Measurements from ENCODE around the gene PSG4.
"Not testable (repeated sequence)": the region's sequence is repeated elsewhere in the genome, so short reads cannot be mapped to it uniquely, and the experiment has no call there.

PSG4 gene

DNA sequence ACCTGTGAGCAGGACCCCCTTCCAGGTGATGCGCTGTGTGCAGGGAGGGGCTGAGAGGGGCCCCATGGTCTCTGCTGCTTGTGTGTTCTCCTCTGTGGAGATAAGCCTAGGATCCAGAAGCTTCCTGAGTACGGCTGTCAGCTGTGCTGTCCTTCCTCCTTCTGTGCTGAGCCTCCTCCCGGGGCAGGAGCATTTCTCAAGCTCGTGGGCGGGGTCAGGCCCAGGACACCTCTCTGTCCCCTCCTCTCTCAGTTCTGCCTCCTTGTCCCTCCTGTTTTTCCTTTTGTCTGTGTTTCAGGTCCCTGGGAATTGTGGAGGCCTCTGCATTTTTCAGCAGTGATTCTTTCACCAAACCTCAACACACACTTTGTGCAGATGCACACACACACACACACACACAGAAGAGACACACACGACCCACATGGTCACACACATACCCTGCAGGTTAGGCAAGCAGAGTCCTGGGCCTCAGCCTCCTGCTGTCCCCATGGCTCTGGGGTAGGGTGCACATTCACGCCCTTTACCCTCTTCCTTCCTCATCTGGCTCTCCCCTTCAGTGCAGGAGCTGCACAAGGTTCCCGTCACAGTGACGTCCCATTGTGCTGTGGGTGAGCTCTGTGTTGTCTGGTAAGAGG is at the start of gene PSG4:
Gene PSG4, minus strand, starts transcription at position 168 of the 635 bp plus-strand sequence. Its CDS starts 102 bp downstream, at position 66.
- DNase-seq (ENCODE audit: low spot score): not testable (repeated sequence)

DNA sequence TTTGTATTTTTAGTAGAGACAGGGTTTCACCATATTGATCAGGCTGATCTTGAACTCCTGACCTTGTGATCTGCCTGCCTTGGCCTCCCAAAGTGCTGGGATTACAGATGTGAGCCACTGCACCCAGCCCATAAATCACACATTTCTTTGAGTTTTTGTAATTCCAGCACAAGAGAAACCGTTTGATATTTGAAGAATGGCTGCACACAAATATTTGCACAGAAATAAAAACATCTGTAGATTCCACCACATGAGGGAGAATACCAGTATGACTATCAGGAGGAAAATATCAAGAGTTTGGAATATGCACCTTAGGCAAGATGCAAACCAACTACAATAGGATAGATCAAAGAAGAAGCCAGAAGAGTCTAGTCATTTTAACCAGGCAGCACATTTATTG is 46.0 kb upstream of the PSG4 start:
- DNase-seq (ENCODE audit: low spot score): not testable (repeated sequence)

DNA sequence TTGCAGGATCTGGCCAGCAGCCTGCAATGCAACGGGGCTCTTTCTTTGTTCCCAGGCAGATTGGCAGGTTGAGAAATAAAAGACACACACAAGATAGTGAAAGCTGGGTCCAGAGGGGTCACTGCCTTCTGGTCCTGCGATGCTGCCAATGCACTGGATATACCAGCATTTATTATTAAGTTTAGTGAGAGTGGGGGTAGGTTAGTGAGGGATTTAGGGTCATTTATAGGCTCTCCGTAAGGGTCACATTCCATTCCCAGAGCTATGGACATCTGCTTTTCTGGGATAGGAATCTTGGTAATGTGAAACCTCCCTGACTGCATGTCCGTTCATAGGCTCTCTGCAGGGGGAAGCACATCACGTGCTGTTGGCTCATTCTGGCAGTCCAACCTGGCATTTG is 44.9 kb upstream of the PSG4 start:
- DNase-seq (ENCODE audit: low spot score): not testable (repeated sequence)

DNA sequence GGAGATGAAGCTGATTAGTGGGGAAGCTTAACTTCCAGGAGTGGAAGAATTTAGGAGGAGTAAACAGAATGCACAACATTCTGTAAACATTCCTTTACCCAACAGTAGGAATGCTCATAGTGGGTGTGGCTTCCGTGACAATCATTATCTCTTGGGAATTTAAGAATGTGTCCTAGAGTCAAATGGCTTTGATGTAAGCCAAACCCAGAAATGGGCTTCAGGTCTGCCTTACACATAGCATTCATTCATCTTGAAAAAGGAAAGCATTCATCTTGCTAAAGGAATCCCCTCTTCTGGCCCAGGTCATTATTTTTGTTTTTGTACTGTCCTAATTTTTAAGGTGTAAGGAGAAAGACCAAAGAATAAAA is 43.2 kb upstream of the PSG4 start:
- not testable (repeated sequence) for DNase-seq (ENCODE audit: low spot score)

DNA sequence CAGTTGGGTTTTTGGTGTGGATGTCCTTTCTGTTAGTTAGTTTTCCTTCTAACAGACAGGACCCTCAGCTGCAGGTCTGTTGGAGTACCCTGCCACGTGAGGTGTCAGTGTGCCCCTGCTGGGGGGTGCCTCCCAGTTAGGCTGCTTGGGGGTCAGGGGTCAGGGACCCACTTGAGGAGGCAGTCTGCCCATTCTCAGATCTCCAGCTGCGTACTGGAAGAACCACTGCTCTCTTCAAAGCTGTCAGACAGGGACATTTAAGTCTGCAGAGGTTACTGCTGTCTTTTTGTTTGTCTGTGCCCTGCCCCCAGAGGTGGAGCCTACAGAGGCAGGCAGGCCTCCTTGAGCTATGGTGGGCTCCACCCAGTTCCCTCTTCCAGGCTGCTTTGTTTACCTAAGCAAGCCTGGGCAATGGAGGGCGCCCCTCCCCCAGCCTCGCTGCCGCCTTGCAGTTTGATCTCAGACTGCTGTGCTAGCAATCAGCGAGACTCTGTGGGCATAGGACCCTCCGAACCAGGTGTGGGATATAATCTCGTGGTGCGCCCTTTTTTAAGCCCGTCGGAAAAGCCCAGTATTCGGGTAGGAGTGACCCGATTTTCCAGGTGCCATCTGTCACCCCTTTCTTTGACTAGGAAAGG is 41.9 kb upstream of the PSG4 start:
- not testable (repeated sequence) for DNase-seq (ENCODE audit: low spot score)

DNA sequence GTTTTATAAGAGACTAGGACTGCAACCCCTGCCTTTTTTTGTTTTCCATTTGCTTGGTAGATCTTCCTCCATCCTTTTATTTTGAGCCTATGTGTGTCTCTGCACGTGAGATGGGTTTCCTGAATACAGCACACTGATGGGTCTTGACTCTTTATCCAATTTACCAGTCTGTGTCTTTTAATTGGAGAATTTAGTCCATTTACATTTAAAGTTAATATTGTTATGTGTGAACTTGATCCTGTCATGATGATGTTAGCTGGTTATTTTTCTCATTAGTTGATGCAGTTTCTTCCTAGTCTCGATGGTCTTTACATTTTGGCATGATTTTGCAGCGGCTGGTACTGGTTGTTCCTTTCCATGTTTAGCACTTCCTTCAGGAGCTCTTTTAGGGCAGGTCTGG is 40.4 kb upstream of the PSG4 start:
- DNase-seq (ENCODE audit: low spot score): not testable (repeated sequence)

DNA sequence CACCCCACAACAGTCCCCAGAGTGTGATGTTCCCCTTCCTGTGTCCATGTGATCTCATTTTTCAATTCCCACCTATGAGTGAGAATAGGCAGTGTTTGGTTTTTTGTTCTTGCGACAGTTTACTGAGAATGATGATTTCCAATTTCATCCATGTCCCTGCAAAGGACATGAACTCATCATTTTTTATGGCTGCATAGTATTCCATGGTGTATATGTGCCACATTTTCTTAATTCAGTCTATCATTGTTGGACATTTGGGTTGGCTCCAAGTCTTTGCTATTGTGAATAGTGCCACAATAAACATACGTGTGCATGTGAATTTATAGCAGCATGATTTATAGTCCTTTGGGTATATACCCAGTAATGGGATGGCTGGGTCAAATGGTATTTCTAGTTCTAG is 36.8 kb upstream of the PSG4 start:
- DNase-seq (ENCODE audit: low spot score): not testable (repeated sequence)

DNA sequence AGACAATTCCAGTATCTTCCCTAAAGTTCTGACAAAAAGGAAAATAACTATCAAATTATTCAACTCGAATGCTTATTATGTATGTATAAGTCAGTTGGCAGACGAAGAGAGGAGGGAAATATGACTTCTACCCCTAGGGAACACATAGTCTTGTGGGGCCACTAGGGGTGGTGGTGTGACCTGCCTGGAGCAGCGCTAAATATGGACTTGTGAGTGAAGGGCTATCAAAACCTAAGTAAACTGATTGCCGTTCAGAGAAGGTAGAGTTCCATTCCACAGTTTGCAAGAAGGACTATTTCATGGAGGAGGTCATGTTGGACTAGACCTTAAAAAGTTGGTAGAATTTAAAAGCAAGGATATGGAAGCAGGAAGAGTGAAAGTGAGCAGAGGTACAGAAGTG is 32.8 kb upstream of the PSG4 start:
- DNase-seq (ENCODE audit: low spot score): not testable (repeated sequence)

DNA sequence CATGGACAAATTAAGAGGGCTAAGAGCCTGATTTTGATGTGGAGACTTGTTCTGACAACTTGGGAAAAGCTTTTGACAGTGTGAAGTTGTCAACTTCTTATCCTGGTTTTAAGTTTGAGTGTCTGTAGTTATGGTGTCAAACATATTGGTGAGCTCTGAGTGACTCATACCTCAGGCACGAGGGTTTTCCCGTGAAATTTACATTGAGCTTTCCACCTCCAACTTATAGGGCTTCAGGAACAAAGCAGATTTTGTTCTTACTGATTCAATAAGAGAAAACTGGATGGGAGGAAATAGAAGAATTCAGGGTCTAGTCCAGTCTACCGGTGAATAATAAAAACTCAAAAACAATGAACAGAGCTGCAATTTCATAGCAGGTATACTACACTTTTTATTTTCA is 30.2 kb upstream of the PSG4 start:
- DNase-seq (ENCODE audit: low spot score): not testable (repeated sequence)

DNA sequence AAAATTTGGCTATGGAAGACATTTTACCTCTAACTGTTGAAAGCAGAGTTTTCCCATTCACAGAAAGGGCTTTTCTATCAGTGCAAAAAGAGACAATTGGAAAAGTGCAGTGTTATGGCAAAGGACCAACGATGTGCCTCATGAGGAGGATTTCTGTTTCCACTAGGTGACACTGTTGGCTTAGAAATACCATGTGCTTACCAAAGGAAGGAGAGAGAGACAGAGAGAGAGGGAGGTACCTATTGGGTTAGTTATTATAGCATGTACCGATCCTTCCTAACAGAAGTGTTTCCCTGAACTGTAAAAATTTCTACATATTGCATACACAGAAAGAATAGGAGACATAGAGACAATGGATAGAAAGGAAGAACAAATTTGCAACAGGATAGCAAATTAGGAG is 23.9 kb upstream of the PSG4 start:
- DNase-seq (ENCODE audit: low spot score): no peak

DNA sequence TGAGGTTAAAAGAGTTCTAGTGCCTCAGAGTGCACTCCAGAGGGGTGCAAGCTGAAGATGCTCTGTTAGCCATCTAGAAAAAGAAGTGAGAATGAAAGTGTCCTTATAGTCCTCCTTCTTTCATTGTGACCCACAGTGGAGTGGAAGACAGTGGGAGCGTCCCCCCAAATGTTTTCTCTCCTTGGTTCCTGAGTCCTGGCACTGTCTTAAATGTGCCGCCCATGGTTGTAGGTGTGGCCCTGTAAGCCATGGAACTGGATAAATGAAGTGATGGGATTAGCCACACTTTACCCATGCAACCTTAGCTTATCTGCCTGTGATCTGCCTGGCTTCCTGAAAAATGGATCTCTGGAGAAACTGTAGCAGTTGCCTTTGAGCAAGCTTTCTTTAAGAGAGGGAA is 23.3 kb upstream of the PSG4 start:
- DNase-seq (ENCODE audit: low spot score): not testable (repeated sequence)

DNA sequence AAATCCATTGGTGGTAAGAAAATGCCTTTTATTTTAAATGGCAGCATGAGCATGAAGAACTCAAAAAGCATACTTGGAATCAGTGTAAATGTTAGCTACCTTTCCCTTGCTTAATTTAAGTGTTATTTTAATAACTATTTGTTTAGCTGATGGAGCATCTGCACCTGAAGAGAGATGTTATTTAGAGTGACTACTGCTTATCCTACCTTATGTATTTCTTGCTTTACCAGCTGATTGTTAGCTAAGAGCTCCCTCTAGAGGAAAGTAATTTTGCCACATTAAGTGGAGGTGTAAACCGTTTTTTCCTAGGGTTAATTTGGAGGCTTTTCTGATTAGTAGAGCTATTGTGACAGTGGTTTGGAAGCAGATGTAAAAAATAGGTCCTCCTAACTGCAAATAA is 21.5 kb upstream of the PSG4 start:
- not testable (repeated sequence) for DNase-seq (ENCODE audit: low spot score)

DNA sequence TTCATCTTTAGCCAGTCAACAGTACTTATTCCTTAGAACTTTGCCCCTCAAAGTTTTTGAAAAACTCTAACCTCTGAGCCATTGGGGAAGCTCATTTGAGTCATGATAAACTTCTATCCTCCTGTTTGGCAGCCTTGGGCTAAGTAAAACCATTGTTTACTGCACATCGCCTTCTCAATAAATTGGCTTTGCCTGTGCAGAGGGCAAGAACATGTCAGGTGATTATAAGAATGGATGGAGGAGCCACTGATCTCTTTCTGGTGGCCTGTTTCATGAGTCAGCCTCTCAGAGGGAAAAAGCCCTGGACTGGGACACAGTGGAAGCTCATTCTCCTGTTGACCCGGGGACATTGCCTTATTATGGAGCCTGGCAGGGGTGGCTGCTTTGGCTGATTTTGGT is 19.4 kb upstream of the PSG4 start:
- no peak for DNase-seq (ENCODE audit: low spot score)

DNA sequence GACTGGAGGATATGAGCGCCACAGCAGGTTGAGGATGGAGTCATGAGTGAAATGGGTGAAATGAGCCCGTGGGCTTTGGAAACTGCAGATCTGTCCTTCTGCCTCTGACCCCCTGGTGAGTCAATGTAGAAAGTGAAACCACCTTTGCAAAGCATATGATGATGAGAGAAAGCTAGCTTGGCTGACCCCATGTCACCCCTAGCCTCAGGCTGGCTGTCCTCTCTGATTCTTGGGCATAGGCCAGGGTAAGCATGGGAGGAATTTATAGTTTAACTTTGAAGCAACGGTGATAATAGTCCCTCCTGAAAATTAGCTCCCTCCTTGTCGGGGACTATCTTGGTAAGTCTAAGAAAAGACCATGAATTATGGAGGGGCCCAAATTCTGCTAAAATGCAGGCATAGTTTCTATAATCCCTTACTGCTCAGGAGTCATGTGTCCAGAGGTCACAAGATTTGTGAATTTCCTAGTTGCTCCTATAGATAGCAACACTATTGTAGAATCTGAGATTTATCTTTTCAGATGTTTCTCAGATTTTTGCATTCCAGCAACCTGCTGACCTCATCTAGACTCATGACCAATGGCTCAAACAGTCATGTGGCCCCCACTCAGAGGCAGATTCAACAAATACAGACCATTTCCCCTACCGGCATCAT is 18.9 kb upstream of the PSG4 start:
- not testable (repeated sequence) for DNase-seq (ENCODE audit: low spot score)

DNA sequence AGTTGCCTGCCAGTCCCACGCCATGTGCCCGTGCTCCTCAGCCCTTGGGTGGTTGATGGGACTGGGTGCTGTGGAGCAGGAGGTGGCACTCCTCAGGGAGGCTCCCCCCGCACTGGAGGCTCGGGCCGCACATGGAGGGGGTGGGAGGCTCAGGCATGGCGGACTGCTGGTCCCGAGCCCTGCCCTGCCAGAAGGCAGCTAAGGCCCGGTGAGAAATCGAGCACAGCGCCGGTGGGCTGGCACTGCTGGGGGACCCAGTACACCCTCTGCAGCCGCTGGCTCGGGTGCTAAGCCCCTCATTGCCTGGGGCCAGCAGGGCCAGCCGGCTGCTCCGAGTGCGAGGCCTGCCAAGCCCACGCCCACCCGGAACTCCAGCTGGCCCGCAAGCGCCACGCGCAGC is 16.5 kb upstream of the PSG4 start:
- DNase-seq (ENCODE audit: low spot score): not testable (repeated sequence)

DNA sequence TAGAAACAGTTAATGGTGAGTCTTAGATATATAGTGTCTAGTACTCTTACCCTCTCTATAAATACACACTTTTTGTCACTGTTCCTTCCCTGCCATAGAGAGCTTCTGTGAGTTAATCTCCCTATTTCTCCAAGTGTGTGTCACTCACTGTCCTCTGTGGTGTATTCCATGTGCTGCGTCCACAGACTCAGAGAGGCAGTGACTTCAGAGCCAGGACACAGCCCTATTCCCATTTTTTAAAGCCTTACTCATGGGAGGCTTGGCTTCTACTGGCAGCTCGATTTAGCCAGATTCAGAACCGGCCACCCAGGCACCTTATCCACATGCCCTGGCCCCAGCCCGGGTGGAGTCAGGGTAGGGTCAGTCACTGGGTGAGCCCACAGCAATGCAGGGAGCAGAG is 13.7 kb upstream of the PSG4 start:
- DNase-seq (ENCODE audit: low spot score): not testable (repeated sequence)

DNA sequence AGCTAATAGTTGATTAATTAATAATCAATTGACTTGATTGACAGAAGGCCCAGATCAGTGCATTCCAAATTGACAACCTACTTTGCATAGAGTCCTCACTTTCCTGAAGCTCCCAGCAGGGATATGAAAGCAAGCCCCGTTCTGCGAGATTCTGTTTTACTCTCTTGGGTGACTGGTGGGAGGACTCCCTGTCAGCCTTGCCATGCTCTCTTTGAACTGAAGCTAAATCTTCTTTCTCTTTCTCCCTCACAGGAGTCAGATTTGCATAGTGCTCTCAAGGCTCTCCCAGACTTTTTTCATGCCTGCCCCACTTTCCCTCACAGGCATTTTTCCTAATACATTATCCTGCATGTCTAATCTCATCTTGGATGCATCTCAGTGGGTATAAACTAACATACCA is 10.4 kb upstream of the PSG4 start:
- not testable (repeated sequence) for DNase-seq (ENCODE audit: low spot score)

DNA sequence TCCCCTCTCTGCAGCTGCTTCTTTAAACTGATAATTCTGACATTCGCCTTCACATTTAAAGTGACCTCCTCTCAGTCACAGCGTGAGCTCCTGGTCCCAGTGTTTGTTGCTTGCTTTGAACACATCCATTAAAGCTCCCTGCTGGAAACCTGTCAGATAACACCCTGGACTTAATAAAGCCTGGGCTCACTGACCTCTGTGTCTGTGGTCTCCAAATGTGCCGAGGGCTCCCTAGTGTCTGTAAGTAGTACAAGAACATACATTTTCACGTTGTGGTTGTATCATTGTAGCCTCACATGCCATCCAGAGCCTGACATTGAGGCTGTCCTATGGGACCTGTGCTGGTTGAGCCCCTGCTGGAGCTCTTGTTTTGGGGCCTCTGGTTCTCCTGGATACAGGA is 2.6 kb upstream of the PSG4 start:
- no peak for DNase-seq (ENCODE audit: low spot score)

DNA sequence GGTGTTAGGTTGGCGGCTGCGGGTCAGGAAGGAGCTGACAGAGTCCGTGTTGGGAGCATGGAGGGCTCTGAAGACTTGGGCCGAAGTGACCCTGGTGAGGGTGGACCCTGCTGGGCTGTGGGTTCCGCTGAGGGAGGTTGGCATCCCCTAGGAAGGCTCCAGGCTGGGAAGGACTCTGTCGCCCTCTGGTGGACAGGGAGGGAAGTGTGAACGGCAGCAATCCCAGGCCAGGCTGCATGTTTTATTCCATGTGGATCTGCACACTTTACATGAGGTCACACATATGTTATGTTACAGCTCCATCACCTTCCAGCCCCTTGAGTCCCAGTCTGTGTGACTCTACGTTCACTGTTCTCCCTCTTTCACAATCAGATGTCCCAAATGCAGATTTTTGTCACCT is 1.7 kb upstream of the PSG4 start:
- not testable (repeated sequence) for DNase-seq (ENCODE audit: low spot score)

DNA sequence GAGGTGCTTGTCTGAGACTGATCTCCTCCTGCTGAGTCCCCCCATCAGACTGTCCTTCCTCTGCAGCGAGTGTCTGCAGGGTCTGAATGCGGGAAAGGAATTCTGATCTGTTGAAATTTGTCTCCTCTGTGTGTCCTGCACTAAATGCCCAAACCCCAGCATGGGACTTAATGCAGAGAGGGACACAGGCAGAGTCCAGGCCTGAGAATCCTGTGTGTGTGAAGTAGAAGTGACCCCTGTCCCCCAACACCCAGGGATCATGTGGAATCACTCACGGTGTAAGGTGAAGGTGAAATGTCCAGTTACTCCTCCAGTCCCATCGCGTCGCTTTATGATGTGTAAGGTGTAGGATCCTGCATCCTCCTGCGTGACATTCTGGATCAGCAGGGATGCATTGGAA is 1.8 kb downstream of the PSG4 start:
- not testable (repeated sequence) for DNase-seq (ENCODE audit: low spot score)

DNA sequence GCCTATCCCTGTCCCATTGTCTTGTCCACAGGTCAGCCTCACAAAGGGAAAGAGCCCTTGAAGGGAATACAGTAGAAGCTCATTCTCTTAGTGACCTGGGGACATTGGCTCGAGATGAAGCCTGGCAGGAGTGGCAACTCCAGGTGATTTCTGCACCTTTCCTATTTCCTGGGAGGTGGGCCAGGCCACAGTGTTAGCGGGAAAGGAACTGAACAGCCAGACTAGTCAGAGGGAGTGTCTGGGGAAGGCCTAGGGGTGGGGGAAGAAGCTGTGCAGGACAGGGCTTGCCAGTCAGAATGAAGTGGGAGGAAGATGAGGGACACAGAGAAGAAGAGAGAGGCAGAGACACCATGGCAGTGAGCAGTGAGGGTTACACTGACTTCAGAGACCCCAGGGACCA is 3.5 kb downstream of the PSG4 start:
- DNase-seq (ENCODE audit: low spot score): not testable (repeated sequence)

DNA sequence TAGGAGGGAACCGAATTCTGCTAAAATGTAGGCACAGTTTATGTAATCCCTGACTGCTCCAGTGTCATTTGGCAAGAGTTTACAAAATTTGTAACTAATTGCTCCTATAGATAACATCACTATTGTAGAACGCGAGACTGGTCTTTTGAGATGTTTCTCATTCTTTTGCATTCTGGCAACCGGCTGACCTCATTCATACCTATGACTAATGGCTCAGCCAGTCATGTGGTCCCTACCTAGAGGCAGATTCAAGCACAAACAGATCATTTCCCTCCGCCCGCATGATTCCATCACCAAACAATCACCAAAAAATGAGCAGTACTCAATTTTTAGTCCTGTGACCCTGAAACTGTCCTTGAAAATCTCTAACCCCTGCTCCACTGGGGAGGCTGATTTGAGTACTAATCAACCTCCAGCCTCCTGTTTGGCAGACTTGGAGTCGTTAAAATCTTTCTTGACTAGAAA is 4.1 kb downstream of the PSG4 start:
- DNase-seq (ENCODE audit: low spot score): not testable (repeated sequence)

DNA sequence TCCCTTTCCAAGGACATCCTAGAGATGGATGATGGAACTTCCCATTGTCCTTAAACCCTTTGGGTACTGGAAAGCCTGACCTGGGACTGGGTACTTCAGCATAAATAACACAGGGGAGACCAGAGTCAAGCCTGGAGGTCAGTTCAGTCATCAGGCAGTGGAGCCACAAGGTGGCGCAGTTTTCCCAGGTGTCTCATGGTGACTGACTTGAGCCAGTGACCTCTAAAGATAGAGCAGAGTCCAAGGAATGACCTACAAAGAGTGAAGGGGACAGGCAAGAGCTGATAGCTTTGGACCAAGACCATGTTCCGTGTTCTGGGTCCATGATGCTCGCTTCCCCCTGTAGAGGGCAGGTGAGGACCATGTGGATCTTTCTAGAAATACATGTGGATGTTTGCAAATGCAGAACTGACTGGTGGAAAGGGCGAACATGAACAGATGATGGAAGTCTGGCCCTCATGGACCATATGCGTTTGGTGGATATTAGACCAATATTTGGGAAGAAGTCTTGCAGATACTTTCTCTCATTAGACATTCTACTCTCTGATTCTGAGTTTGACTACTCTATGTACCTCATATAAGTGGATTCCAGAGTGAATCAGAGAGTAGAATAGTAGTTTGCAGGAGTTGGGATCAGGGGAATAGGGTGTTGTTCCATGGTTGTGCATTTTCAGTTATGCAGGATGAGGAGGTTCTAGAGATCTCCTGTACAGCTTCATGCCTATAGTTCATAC is 6.6 kb downstream of the PSG4 start:
- not testable (repeated sequence) for DNase-seq (ENCODE audit: low spot score)
